NCI-H1048 (cell line): Measurements from ENCODE around the gene DLX2.

ENCODE experiments used
- DNase-seq: peaks from one replicate; lab custom pipeline; 2025; lab: John Stamatoyannopoulos, UW

Gene DLX2

DNA sequence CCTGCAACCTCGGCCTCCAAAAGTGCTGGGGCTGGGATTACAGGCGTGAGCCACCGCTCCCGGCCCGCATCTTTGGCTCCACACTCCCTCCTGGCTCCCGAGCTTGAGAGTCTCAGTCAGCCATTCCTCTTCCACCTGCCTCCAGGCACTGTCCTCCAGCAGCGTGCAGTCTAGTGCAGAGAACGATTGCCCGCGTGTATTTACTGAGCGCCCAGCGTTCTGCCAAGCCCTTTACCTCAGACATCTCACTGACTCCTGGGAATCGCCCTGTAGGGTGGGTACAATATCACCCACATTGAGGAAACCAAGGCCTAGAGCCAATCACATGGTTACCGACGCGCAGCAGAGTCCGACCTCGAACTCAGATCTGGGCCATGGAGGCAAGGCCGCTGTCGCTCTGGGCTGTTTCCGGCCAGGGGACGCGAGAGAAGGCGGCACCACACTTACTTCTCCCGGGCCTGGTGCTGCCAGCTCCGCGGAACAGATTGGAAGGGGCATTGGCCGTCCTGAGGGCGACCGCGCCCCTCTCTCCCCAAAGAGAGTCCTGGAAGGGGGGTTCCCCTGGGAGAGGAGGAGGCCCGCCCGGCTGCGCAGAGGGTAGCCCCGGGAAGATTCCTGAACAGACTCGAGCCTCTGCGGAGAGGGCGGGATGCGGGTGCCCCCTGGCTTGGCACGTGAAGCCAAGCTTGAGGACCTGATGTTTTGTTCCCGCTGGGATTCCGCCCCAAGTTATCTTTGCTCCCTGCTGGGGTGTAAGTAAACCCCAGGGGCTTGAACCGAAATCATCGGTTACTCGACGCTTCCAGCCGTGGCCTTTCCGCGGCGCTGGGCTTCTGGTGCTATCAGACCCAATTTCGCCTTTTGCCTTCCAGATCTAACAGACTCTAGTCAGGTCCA, 5.2 kb upstream of the DLX2 start:
- no peak for DNase-seq

- DNase-seq: no peak
Measured at GRCh38 chr2:172106108-172106961, 3.6 kb upstream of the DLX2 start.

- DNase-seq: no peak
Measured at GRCh38 chr2:172105471-172106107, 2.9 kb upstream of the DLX2 start.

- DNase-seq: peak; percentile 26
Measured at GRCh38 chr2:172103471-172104272, 972 bp upstream of the DLX2 start.

- no peak for DNase-seq
Measured at GRCh38 chr2:172101821-172102390, 794 bp downstream of the DLX2 start.

GRCh38 chr2:172100935-172101820, 1.5 kb downstream of the DLX2 start:
- no peak for DNase-seq

GRCh38 chr2:172100080-172100934, 2.4 kb downstream of the DLX2 start:
- no peak for DNase-seq

DNA sequence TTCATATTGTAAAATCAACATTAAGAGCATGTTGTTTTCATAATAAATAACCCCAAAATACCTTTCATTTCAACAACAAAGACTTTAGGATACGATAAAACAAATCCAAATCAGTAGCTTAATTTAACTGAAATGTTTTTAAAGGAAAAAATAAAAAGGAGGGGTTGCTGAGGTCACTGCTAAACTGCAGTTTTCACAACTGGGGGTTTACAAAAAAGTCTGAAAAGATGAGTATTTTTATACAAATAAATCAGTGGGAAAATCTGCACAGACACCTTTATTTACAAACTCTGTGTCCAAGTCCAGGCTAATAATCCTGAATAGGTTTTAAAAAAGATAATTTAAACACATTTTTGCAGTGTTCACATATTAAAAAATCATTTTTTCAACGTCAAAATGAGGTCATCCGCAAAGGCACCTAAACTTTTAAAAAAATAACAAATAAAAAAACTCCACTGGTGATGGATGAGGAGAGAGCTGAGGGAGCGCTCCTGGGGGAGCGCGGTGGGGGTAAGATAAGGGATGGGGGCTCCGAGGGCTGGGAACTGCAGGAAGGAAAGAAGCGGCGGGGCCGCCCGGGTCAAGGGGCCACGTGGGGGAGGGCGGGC, 3.1 kb downstream of the DLX2 start:
- no peak for DNase-seq

GRCh38 chr2:172098650-172099471, 3.8 kb downstream of the DLX2 start:
- no peak for DNase-seq

DNA sequence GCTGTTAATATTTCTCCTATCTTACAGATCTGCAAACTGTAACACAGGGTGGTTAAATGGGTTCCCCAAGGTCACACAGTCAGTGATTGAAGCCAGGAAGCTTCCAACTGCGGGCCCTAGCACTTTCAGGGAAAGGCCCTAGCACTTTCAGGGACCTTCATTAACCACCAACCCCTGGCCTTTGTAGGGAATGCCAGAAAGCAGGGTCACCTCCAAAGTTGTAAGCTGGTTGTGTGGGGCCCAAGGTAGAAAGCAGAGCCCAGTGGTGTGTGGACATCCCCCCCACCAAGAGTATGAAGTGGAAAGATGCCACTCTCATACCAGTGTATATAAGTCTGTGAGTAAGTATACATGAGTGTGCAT, 4.4 kb downstream of the DLX2 start:
- DNase-seq: no peak

DNA sequence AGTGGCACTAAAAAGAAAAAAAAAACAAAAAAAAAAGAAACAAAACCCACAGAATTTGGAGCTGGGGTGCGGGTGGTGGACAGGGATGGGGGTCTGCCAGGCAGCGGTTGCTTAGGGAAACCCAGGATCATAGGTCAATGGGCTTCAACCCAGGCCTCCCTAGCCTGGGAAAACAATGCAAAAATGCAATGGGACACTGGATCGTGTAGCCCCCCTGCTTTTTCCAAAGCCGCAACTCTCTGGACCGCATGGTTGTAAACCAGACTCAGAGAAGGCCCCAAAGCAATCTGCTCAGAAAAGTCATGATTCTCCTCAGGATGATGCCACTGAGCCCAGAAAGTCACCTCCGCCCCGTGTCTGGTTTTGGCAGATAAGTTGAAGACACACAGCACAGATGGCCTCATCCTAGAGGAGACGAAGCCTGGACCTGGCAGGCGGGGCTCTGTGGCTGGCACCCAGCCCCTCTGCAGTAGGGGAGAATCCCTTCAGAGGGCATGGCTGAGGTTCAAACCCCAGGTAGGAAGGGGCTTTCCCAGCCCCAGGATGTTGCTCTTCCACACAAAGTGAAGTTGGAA, 5.1 kb downstream of the DLX2 start:
- no peak for DNase-seq

DNA sequence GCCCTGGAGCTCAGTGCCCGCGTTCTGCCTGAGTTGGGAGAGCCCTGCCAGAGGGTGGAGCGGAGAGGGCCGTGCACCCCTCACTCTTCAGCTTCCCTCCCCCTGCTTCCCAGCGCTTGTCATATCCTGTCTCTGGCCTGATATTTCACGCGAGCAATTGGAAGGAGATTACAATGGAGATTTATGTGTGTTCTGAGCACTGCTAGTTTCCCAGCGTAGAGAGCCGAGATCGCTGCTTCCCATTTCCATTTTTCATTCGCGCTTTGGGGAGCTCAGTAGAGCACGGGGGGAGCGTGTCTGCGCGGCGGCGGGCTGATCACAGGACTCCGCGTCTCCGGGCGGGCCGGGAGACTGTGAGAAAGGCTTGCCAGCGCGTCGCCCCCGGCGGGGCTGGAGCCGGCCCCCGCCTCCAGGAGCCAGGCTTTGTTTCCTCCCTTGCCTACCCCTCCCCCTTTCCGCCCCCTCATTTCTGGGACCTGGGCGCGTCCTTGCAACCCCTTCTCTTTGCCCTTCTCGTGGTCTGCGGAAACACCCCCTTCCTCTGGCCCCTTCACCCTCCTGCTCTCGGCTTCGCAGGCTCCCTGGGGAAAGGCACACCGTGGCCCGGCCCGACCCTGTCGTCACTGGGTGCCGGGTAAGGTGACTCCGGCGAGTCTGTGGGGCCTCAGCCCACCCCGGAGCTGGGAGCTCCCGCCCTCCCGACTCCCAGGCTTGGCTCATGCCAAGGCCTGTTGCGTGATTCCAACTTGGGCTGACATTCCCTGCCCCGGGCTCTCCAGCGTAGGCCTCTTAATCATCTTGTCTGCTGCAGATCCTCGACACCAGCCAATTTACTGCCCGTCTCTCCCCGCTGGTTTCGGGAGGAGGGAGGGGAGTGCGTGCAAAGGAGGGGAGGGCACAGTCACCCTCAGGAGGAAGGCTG, 5.8 kb downstream of the DLX2 start:
- DNase-seq: no peak

GRCh38 chr2:172095905-172096625, 6.6 kb downstream of the DLX2 start:
- no peak for DNase-seq

- DNase-seq: no peak
Measured at GRCh38 chr2:172095146-172095904, 7.4 kb downstream of the DLX2 start.
